Transverse colon (tissue), 4 donors: ENCODE data around the gene FBXL17. TPM values are rescaled to one million over a fixed set of nuclear protein-coding genes. Genes with fewer than 3 reads are reported as not detected.

Source experiments
- DNase-seq: peaks from one replicate; pipeline ENCODE4 v3.0.0-alpha.2; 2019
- H3K27ac ChIP-seq, 4 donors: fragments of 200-600 bp; sonication (generic); 2 replicates each; pipeline ENCODE4 v1.5.1; 2016 to 2018; ENCODE audit warnings: inconsistent platforms in 4 of 4
- H3K27me3 ChIP-seq: fragments of 200-600 bp; sonication (generic); 2 replicates; pipeline ENCODE4 v1.5.1; 2017; ENCODE audit warnings: inconsistent platforms
- H3K36me3 ChIP-seq, 4 donors: fragments of 200-600 bp; sonication (generic); 2 replicates each; pipeline ENCODE4 v1.5.1; 2017 to 2019; ENCODE audit warnings: inconsistent platforms in 4 of 4
- H3K4me1 ChIP-seq, 4 donors: fragments of 200-600 bp; sonication (generic); 2 replicates each; pipeline ENCODE4 v1.5.1; 2017 to 2020; ENCODE audit warnings: inconsistent platforms in 4 of 4
- H3K4me3 ChIP-seq, 4 donors: fragments of 200-600 bp; sonication (generic); 1 replicate in 1 of 4; 2 replicates in 3 of 4; pipeline versions ENCODE4 v1.5.1 to v1.6.1; 2017 to 2019; ENCODE audit warnings: inconsistent platforms in 4 of 4
- H3K9me3 ChIP-seq, 2 donors: fragments of 200-600 bp; sonication (generic); 2 replicates each; pipeline ENCODE4 v1.5.1; 2017 to 2019; ENCODE audit warnings: inconsistent platforms in 2 of 2
- EP300 ChIP-seq: sonication (generic); formaldehyde crosslinking; IDR thresholded peaks from one replicate; pipeline ENCODE4 v1.6.1; 2017; ENCODE audit warnings: antibody characterized with exemption, low read depth
- POLR2A ChIP-seq: fragments of 450-650 bp; IDR thresholded peaks from one replicate; pipeline ENCODE4 v1.6.1; 2016; ENCODE audit warnings: antibody characterized with exemption, mild to moderate bottlenecking, moderate library complexity
- POLR2AphosphoS5 ChIP-seq, 3 donors: sonication (generic); formaldehyde crosslinking; IDR thresholded peaks; one replicate each; pipeline ENCODE4 v1.6.1; 2016; ENCODE audit warnings: antibody characterized with exemption in 3 of 3
- WGBS, 2 donors: methylation state at CpG; one replicate each; pipeline ENCODE4 v1.1.5; 2018; ENCODE audit warnings: low coverage in 1 of 2; 5-methylcytosine and 5-hydroxymethylcytosine counted together
- in situ Hi-C, 4 donors: fragments of 200-750 bp; cut with MboI; loops; one replicate each; pipeline versions ENCODE4 v1.15.0 to v1.15.1; 2017; ENCODE audit warnings: low sequenced_read_pairs in 3 of 4, low pct_ligation_motif_present in 1 of 4, low pct_unique_long_range_greater_than_20kb in 1 of 4
- intact Hi-C: fragments of 100-400 bp; cut with DNase I; formaldehyde crosslinking; loops from one replicate; pipeline ENCODE4 v1.15.1; 2023; ENCODE audit warnings: low total_unique reads
- total RNA-seq, 4 donors: library from RNA; depleted of rRNA; stranded (reverse); fragments of >200 nt; gene quantifications; one replicate each; pipeline ENCODE4 v1.1.0, GENCODE V29; 2016
- TF ChIP-seq, protein P1 (sequence below), 5 experiments: fragments of 200-600 bp in 3 of 5; fragments of 450-650 bp in 2 of 5; sonication (generic) in 3 of 5; IDR thresholded peaks; 1 replicate in 2 of 5; 2 replicates in 3 of 5; pipeline ENCODE4 v1.5.1; 2016 to 2017; ENCODE audit warnings: antibody characterized with exemption in 5 of 5, inconsistent platforms in 3 of 5, mild to moderate bottlenecking in 2 of 5, moderate library complexity in 1 of 5

The FBXL17 gene
- total RNA-seq, 4 donors from 2014 or later, result 17.7 to 99.5 (median 24.6) TPM

DNA sequence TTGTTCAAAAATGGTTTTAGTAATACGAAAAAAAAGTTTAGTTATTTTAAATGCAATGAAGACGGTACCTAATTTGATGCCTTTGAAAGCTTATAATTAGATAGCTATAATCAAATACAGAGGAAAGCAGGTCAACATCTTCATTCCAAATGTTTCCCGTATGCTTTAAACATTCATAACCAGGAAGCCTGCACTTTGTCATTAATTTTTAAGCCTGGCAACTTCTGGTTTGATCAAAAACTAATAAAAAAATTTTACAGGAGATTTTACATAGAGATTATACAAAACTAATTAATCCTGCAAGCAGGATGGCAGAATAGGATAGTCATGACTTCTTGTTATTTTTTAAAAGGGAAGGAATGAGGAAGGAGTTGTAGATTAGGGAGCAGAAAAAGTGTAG is 353.0 kb downstream of the FBXL17 start:
- no peak overlapping the region for H3K27ac ChIP-seq
- DNase-seq, result no peak
- H3K36me3 ChIP-seq, result no peaks in the 10 kb centered on the region
- H3K27me3 ChIP-seq, result no peaks in the 10 kb centered on the region
- intact Hi-C loops, result no loop called here
- in situ Hi-C loops, result no loop called here
- 66 to 94% methylated on average over 3 of the region's 3 CpGs for WGBS, 2 donors
- no peak overlapping the region for H3K4me3 ChIP-seq
- no peaks in the 10 kb centered on the region for H3K9me3 ChIP-seq
- TF ChIP-seq EP300 (no peak), POLR2A (no peak), POLR2AphosphoS5 (IDR thresholded peaks at IDR 0.05) (no peak)
- TF ChIP-seq, protein P1, sequence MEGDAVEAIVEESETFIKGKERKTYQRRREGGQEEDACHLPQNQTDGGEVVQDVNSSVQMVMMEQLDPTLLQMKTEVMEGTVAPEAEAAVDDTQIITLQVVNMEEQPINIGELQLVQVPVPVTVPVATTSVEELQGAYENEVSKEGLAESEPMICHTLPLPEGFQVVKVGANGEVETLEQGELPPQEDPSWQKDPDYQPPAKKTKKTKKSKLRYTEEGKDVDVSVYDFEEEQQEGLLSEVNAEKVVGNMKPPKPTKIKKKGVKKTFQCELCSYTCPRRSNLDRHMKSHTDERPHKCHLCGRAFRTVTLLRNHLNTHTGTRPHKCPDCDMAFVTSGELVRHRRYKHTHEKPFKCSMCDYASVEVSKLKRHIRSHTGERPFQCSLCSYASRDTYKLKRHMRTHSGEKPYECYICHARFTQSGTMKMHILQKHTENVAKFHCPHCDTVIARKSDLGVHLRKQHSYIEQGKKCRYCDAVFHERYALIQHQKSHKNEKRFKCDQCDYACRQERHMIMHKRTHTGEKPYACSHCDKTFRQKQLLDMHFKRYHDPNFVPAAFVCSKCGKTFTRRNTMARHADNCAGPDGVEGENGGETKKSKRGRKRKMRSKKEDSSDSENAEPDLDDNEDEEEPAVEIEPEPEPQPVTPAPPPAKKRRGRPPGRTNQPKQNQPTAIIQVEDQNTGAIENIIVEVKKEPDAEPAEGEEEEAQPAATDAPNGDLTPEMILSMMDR (IDR thresholded peaks at IDR 0.05), result no peak
- no peaks in the 10 kb centered on the region for H3K4me1 ChIP-seq

DNA sequence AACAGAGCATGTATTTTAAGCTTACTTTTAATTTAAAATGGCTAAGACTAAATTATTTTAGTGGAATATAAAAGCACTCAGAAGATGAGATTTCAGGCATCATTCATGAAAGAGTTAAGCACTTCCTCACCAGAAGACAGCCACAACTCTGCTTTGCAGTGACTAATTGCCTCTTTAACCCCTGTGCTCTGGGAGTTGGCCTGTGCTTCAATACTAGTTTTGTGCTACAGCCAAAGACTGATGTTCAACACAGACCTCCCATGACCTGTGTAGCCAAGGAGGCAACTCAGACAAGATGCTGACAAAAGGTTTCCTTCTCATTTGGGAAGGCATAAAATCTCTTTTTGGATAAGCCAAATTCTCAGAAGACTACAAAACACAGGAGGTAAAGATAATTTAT is 353.5 kb downstream of the FBXL17 start:
- in situ Hi-C loops (no loop called here), intact Hi-C loops (no loop called here)
- Histone ChIP-seq H3K27ac (no peak overlapping the region), H3K4me1 (no peaks in the 10 kb centered on the region), H3K27me3 (no peaks in the 10 kb centered on the region), H3K36me3 (no peaks in the 10 kb centered on the region), H3K4me3 (no peak overlapping the region), H3K9me3 (no peaks in the 10 kb centered on the region)
- DNase-seq, result no peak
- TF ChIP-seq POLR2A (no peak), EP300 (no peak), POLR2AphosphoS5 (IDR thresholded peaks at IDR 0.05) (no peak)
- TF ChIP-seq, protein P1 (IDR thresholded peaks at IDR 0.05), result no peak

DNA sequence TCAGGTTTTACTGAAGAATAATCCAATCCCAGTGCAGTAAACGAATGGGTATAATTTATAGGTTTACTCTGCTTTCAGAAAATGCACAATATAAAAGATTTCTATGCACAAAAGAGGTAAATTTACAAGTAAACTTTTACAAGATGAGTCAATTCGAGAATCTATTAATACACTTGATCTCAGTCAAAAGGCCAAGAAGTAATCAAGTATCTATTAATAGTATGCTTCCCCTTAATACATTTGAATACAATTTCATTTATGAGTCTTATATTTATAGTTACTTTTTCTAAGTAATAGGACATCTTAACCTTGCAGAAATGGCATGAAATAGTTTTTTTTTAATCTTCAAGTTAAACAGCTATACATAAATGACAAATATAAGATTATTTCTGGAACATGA is 355.9 kb downstream of the FBXL17 start:
- intact Hi-C loops, result no loop called here
- H3K9me3 ChIP-seq, result no peaks in the 10 kb centered on the region
- no peaks in the 10 kb centered on the region for H3K27me3 ChIP-seq
- no peaks in the 10 kb centered on the region for H3K4me1 ChIP-seq
- in situ Hi-C loops, result no loop called here
- no peak for DNase-seq
- no peaks in the 10 kb centered on the region for H3K36me3 ChIP-seq
- H3K27ac ChIP-seq, result no peak overlapping the region
- no peak overlapping the region for H3K4me3 ChIP-seq
- no peak for TF ChIP-seq EP300
- TF ChIP-seq POLR2AphosphoS5 (IDR thresholded peaks at IDR 0.05), result no peak
- TF ChIP-seq, protein P1 (IDR thresholded peaks at IDR 0.05), result no peak
- no peak for TF ChIP-seq POLR2A
- WGBS, 2 donors, result 83% methylated on average over 2 of the region's 2 CpGs

DNA sequence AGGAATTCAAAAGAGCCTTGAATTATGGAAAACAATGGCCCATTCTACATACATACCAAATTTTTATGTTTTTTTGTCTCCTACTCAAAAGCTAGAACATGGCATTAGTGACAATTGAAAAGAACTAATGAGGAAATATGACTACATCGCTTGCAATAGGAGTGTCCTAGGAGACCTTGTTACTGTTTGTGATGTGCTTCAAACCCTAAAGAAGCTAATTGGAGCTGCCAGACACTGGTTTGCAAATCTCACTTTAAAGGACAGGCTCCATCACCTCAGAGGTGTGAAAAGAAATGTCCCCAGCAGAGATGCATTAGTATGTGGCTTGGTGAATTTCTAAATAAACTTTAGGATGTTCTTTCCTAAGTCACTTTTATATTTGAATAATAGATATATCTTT is 356.9 kb downstream of the FBXL17 start:
- Histone ChIP-seq H3K27ac (no peak overlapping the region), H3K9me3 (no peaks in the 10 kb centered on the region), H3K4me1 (no peaks in the 10 kb centered on the region), H3K4me3 (no peak overlapping the region), H3K27me3 (no peaks in the 10 kb centered on the region), H3K36me3 (no peaks in the 10 kb centered on the region)
- in situ Hi-C loops, result no loop called here
- TF ChIP-seq, protein P1 (IDR thresholded peaks at IDR 0.05), result no peak
- no peak for TF ChIP-seq POLR2AphosphoS5 (IDR thresholded peaks at IDR 0.05)
- TF ChIP-seq POLR2A, result no peak
- TF ChIP-seq EP300, result no peak
- no peak for DNase-seq
- intact Hi-C loops, result no loop called here
- WGBS, 2 donors, result 67 to 85% methylated on average over 1 of the region's 1 CpG
